ENCODE results near the gene ZNF680.
"Not testable (repeated sequence)": the region's sequence is repeated elsewhere in the genome, so short reads cannot be mapped to it uniquely, and the experiment has no call there.

ZNF680 gene

DNA sequence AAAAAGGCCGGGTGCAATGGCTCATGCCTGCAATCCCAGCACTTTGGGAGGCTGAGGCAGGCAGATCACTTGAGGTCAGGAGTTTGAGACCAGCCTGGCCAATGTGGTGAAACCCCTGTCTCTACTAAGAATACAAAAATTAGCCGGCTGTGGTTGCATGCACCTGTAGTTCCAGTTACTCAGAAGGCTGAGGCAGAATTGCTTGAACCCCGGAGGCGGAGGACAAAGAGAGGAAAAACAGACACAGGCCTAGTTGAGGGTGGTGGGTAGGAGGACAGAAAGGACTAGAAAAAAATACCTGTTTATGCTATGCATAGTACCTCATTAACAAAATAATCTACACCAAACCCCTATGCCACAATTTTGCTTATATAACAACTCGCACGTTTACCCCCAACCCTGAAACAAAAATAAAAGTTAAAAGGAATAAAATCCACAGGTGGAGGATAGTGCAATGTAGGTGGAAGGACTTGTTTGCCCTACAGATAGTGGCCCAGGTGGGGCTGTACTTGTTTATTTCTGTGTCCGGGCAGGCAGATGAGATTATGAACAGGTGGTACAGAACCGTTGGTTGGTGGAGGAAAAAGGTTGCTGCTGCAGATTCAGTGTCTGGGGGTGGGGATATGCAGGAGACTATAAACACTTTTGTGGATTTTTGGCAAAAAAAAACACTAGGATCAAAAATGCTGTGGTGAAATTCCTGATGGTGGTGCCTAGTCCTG lies 5.1 kb downstream of the ZNF680 start:
- no peak for DNase-seq (ENCODE audit: low read depth in 2 of 2, low spot score in 1 of 2)

DNA sequence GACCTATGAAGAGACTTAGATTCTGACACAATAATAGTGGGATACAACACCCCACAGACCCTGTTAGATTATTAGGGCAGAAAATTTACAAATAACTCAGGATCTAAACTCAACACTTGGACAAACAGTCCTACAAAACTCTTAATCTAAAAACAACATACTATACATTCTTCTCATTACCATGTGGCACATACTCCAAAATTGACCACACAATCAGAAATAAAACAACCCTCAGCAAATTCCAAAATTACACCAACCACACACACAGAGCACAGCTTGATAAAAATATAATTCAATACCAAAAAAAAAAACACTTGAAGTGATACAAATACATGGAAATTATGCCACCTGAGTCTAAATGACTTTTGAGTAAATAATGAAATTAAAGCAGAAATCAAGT lies 7.8 kb downstream of the ZNF680 start:
- no peak for DNase-seq (ENCODE audit: low read depth in 2 of 2, low spot score in 1 of 2)

DNA sequence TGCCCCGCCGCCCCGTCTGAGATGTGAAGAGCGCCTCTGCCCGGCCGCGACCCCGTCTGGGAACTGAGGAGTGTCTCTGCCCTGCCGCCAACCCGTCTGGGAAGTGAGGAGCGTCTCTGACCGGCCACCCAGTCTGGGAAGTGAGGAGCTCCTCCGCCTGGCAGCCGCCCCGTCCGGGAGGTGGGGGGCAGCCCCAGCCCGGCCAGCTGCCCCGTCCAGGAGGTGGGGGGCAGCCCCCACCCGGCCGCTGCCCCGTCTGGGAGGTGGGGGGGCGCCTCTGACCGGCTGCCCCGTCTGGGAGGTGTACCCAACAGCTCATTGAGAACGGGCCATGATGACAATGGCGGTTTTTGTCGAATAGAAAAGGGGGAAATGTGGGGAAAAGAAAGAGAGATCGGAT lies 8.7 kb downstream of the ZNF680 start:
- not testable (repeated sequence) for DNase-seq (ENCODE audit: low read depth in 2 of 2, low spot score in 1 of 2)

DNA sequence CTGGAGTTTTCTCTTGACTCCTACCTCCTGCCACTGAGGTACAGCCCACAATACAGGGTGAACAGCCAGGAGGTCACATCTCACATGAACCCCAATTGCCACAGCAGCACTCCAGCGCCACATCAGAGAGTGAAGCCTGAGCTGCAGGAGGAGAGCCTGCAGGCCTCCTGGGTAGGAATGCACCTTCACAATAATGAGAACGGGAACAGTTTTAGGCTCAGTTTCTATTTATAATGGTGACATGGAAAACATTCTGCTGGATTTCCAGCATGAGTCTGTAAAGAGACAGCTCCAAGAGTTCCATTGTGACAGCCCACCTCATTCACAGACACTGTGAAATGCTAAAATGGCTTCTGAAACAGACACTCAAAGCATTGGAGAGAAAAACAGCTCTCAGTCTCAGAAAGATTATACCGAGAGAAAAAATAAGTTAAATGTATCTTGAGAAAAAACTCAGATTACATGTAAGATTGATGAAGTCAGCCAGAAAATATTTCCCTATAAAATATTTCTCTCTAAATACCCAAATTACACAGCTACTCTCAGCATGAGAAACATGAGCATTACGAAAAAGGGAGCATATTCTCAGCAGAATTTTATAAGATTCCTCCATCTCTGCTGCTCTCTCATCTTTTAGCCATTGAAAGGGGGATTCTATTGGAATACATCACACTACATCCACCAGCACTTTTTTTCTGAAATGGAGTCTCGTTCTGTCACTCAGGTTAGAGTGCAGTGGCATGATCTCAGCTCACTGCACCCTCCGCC lies 11.3 kb downstream of the ZNF680 start:
- no peak for DNase-seq (ENCODE audit: low read depth in 2 of 2, low spot score in 1 of 2)

DNA sequence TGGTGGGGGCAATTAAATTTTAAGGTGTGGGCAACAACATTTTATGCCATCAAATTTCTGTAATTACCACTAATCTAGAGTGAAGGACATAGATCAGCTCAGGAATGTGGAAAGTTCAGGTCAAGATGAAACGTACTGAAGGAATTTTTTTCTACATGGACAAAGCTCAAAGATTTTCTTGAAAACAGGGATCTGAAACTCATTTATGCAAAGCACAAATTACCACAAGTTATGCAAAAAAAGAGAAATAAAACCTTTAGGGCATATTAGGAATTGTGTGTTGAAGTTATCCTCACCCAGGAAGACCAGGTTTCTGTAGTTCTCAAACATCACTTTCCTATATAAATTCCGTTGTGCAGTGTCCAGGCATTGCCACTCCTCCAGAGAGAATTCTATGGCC lies 18.9 kb downstream of the ZNF680 start:
- DNase-seq (ENCODE audit: low read depth in 2 of 2, low spot score in 1 of 2): no peak

DNA sequence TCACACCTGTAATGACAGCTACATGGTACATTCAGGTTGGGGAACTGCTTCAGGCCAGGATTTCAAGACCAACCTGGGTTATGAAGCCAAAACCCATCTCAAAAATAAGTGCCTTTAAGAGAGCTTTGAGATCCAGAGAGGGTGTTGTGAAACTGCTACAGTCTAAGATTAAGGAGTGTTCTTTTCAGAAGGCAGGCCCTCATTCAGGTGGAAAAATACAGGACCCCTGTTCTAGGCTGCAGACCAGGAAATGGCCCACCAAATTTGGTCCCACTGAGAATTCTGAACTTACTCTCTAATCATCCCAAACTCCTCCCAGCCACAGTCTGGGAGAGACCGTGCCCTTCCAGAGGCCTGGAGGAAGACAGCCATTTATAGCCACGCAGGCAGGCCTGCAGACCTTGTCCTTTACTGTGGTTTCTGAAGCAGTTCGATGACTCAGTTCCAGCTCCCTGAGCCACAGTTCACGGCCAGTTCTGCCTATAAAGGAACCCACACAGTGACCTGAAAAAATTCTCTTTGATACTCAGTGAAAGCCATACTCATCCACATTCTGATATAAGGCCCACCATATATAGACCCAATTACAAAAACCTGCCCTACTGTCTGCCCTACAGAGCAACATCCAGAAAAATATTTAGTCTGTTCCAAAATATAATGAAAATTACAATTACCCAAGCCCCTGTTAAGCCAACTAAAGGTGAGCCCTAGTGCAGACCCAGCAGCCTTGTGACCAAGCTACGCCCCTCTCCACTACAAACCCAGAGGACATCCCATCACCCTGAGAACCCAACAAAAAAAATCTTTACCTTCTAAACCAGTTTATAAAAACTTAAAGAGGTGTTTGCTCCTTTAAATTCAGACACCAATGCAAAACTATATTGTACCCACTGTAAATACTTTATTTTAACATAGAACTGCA lies 21.2 kb downstream of the ZNF680 start:
- DNase-seq (ENCODE audit: low read depth in 2 of 2, low spot score in 1 of 2): no peak

DNA sequence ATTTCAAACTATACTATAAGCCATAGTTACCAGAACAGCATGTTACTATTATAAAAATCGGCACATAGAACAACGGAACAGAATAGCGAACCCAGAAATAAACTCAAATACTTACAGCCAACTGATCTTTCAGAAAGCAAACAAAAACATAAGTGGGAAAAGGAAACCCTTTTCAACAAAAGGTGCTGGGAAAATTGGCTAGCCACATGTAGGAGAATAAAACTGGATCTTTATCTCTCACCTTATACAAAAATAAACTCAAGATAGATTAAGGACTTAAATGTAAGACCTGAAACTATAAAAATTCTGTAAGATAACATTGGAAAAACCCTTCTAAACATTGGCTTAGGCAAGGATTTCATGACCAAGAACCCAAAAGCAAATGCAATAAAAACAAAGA lies 29.1 kb downstream of the ZNF680 start:
- DNase-seq (ENCODE audit: low read depth in 2 of 2, low spot score in 1 of 2): no peak

DNA sequence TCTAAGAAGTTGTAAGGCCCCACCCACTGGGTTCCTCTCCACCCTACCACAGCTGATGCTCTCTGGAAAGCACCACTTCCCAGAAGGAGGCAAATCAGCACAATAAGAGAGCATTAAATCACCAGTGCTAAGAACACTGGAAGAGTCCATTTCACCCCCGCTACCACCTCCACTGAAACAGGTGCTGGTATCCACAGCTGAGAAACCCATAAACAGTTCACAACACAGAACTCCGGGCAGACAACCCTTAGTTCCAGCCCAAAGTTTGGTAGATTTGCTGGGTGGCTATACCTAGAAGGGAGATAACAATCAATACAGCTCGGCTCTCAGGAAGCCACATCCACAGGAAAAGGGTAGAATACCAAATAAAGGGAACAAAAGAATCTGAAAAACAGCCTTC lies 34.1 kb downstream of the ZNF680 start:
- DNase-seq (ENCODE audit: low read depth in 2 of 2, low spot score in 1 of 2): no peak

DNA sequence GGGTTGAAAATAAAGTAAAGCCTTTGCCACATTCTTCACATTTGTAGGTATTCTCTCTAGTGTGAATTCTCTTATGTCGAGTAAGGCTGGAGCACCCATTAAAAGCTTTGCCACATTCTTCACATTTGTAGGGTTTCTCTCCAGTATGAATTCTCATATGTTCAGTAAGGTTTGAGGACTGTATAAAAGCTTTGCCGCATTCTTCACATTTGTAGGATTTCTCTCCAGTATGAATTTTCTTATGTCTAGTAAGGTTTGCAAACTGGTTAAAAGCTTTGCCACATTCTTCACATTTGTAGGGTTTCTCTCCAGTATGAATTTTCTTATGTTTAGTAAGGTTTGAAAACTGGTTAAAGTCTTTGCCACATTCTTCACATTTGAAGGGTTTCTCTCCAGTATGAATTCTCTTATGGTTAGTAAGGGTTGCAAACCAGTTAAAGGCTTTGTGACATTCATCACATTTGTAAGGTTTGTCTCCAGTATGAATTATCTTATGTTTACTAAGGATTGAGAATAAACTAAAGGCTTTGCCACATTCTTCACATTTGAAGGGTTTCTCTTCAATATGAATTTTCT lies 41.4 kb downstream of the ZNF680 start:
- DNase-seq (ENCODE audit: low read depth in 2 of 2, low spot score in 1 of 2): no peak

DNA sequence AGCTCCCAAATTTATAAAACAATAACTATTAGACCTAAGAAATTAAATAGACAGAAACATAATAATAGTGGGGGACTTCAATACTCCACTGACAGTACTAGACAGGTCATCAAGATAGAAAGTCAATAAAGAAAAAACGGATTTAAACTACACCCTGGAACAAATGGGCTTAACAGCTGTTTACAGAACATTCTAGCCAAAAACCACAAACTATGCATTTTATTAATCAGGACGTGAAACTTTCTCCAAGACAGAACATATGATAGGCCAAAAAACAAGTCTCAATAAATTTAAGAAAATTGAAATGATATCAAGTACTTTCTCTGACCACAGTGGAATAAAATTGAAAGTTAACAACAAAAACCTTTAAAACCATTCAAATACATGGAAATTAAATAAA lies 46.4 kb downstream of the ZNF680 start:
- no peak for DNase-seq (ENCODE audit: low read depth in 2 of 2, low spot score in 1 of 2)

DNA sequence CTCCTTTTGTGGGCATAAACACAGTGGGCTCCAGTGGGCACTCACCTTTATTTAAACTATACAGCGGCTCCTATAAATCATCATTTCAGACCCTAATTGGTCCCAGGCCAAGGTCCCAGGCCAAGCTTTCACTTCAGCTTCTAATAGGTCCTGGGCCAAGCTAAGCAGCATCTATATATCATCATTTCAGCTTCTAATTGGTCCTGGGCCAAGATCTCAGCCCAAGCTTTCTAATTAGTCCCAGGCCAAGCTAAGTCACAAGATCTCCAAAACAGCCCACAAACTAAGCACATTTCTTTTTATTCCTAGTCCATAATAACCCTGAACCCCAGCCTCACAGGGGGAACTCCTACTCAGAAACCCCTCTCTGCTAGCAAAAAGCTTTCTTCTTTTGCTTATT lies 47.1 kb downstream of the ZNF680 start:
- DNase-seq (ENCODE audit: low read depth in 2 of 2, low spot score in 1 of 2): no peak

DNA sequence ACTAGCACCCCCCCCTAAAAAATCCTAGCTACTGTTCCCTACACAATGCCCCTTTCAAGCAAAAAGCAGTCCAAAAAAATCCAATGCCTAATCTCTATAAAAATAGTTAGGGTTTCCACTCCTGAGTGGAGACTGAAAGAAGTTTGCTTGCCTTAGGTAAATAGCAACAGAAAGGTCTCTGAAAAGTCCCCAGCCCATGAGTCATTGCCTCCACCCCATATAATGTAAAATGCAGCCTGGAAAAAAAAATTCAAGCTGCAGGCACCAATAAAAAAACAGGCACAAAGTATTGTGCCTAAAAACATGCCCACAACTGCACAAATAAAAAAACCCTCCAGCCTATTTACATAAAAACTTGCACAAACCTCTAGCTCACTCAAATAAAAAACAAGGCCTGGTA lies 47.5 kb downstream of the ZNF680 start:
- no peak for DNase-seq (ENCODE audit: low read depth in 2 of 2, low spot score in 1 of 2)

DNA sequence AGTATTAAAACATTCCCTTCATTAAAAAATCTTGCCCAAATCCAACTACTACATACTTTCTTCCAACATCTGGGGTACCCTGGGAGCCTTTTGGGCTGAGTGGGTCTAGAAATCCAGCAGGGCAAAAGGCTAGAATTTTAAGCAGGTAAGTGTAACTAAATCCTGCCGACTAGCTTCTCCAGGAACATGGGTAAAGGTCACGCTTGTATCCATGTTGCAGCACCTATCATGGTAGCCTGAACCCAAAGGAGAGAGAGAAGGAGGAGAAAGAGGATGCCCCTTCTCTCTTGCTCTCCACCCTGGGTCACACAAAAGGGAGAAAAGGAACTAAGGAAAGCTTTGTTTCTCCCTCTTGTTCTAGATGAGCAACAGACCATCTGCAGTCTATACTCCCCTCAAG lies 53.3 kb downstream of the ZNF680 start:
- no peak for DNase-seq (ENCODE audit: low read depth in 2 of 2, low spot score in 1 of 2)

DNA sequence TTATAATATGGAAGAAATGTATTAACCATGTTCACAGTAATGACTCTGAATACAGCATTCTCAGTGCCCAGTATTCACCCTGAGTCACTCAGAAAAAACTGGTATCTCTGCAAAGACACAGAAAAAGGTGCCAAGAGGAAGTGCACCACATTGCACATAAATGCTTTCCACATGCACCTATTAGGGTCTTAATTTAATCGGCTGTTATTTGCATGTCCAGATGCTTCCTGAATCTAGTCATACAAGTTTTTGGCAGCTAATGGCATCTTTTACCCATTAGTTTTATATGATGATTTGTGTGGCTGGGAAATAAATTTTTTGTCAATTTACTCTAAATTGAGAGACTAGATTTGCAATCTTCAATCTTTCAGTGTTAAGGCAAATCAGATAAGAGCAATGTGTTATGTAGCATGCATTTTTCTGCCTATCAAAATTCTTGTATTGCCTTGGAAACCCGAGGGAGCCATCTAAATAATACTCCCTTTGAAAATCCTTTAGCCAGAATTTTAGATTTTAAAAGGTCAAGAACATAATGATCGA lies 58.2 kb downstream of the ZNF680 start:
- no peak for DNase-seq (ENCODE audit: low read depth in 2 of 2, low spot score in 1 of 2)

DNA sequence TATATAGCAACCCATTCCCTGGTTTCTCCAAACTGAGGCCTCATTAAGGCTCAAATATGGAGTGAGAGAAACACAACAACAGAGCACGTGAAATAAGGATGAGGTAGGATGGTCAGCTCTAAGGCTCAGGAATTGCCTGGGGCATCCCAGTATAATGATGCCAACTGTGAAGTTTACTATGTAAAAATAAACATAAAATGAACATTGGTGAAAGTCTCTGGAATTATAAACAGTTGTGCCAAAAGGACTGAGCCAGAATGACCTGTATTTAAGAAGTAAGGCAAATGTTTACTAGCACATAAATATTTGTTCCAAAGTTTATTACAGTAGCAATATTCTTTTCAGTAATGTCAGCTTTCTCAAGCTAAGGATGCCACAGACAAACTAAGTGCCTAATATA lies 64.6 kb downstream of the ZNF680 start:
- DNase-seq (ENCODE audit: low read depth in 2 of 2, low spot score in 1 of 2): no peak

DNA sequence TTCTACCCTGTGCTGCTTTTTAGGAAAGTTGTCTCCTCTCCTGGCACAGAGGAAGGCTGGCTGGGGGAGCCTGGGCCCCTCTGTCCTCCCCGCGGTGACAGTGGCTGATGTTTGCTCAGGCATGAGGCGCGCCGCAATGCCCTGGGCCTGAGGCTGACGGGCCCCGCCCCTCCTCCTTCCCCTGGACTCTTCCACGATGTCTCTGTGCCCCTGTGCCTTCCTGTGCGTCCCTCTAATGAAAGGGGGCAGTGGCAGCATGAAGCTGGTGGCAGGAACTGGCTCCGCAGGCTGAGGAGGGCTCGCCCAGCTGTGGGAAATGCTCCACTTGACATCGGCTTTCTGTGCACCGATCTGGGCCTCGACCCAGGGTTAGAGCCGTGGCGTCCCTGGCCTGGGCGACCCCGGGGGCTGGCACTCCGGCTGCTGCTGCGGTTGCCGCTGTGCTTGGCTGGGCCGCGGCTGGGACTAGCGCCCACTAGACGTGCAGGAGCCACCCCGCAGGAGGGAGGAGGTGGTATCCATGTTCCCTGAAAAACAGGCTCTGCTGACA lies 67.9 kb downstream of the ZNF680 start:
- no peak for DNase-seq (ENCODE audit: low read depth in 2 of 2, low spot score in 1 of 2)

DNA sequence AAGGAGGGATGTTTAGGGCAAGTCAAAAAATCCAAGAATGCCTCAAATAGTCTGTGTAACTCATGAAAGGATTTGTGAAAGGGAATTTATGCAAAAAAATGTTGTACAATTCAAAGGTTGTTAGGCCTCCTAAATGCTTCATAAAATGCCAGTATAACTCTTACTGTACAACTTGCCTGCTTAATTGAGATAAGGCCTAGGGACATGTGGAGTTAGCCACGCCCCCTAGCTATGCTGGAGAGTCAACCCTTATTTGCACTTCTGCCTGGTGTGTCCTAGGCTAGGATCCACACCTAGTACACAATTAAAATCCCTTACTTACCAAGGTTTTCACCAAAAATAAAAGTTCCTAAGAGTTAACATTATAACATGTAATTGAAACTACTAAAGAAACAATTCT lies 77.2 kb downstream of the ZNF680 start:
- no peak for DNase-seq (ENCODE audit: low read depth in 2 of 2, low spot score in 1 of 2)

All from stimulated activated CD8-positive, alpha-beta memory T cell treated with anti-CD3 and anti-CD28 coated beads, Interleukin-4, amount 100 ng/mL, for 1 hour (primary cell).